Activated T-cell treated with anti-CD3 and anti-CD28 coated beads, Interleukin-2, amount 50 U/mL, for 72 hours (primary cell): ENCODE measurements around the gene SEMA4D. TPM values are rescaled to one million over a fixed set of nuclear protein-coding genes. Genes with fewer than 3 reads are reported as not detected.
A peak's percentile ranks its signal among the peaks of the same experiment; 100 is the strongest.
"Not testable (repeated sequence)": the region's sequence is repeated elsewhere in the genome, so short reads cannot be mapped to it uniquely, and the experiment has no call there.

Source experiments
- ATAC-seq, 2 donors: fragments of 150-1000 bp; cut with Tn5 transposase; replicated peaks in 1 of 2; 2 replicates each; pipeline ENCODE4 v1.10.0; 2021; ENCODE audit warnings: moderate library complexity in 2 of 2, mild to moderate bottlenecking in 1 of 2
- DNase-seq, 2 donors: peaks; one replicate each; pipeline ENCODE4 v3.0.0; 2021 to 2022; ENCODE audit warnings: mixed read lengths in 1 of 2
- H3K27ac Mint-ChIP-seq: one replicate; pipeline ENCODE4 v1.8.0; 2022; ENCODE audit warnings: mild to moderate bottlenecking, moderate library complexity, mixed read lengths
- H3K27me3 Mint-ChIP-seq: one replicate; pipeline ENCODE4 v1.8.0; 2022; ENCODE audit warnings: low read depth, mixed read lengths
- H3K36me3 Mint-ChIP-seq, 2 donors: one replicate each; pipeline ENCODE4 v1.8.0; 2022; ENCODE audit warnings: mixed read lengths in 2 of 2, mild to moderate bottlenecking in 1 of 2; ENCODE audit not compliant: insufficient read depth in 2 of 2
- H3K4me1 Mint-ChIP-seq: one replicate; pipeline ENCODE4 v1.8.0; 2022; ENCODE audit warnings: low read depth, mixed read lengths
- H3K4me3 Mint-ChIP-seq, 2 donors: one replicate each; pipeline ENCODE4 v1.8.0; 2022; ENCODE audit warnings: mild to moderate bottlenecking in 2 of 2, mixed read lengths in 2 of 2, moderate library complexity in 2 of 2
- H3K9me3 Mint-ChIP-seq, 2 donors: one replicate each; pipeline ENCODE4 v1.8.0; 2022; ENCODE audit warnings: mixed read lengths in 2 of 2
- total RNA-seq, 2 donors: library from RNA; stranded (reverse); gene quantifications; one replicate each; pipeline ENCODE4 v1.2.3, GENCODE V29; 2022

SEMA4D gene
- total RNA-seq, 2 donors from 2014 or later = 182 to 198 TPM

GRCh38 chr9:89377411-89377810 is 120.5 kb downstream of the SEMA4D start:
- Mint-ChIP-seq H3K27ac (peak overlapping the region; percentile 75), H3K36me3 (peaks cover 9 to 28% of the 10 kb centered on the region in 2 donors), H3K27me3 (no peaks in the 10 kb centered on the region), H3K9me3 (no peaks in the 10 kb centered on the region), H3K4me3 (no peak overlapping the region), H3K4me1 (peaks cover 53% of the 10 kb centered on the region)
- ATAC-seq (no peak), DNase-seq (no peak)

- no peaks in the 10 kb centered on the region for H3K9me3 Mint-ChIP-seq
- H3K27me3 Mint-ChIP-seq = no peaks in the 10 kb centered on the region
- no peak overlapping the region for H3K4me3 Mint-ChIP-seq
- H3K4me1 Mint-ChIP-seq = peaks cover 47% of the 10 kb centered on the region
- DNase-seq (no peak), ATAC-seq (no peak)
- peak overlapping the region; percentile 75 for H3K27ac Mint-ChIP-seq
- peaks cover 9 to 24% of the 10 kb centered on the region in 2 donors for H3K36me3 Mint-ChIP-seq
These were observed 121.1 kb downstream of the SEMA4D start for GRCh38 chr9:89376741-89377351.

GRCh38 chr9:89376286-89376685 is 121.6 kb downstream of the SEMA4D start:
- ATAC-seq = no peak
- H3K27me3 Mint-ChIP-seq = no peaks in the 10 kb centered on the region
- peaks cover 41% of the 10 kb centered on the region for H3K4me1 Mint-ChIP-seq
- peak overlapping the region; percentile 75 for H3K27ac Mint-ChIP-seq
- no peak overlapping the region for H3K4me3 Mint-ChIP-seq
- no peaks in the 10 kb centered on the region for H3K9me3 Mint-ChIP-seq
- peaks cover 9 to 22% of the 10 kb centered on the region in 2 donors for H3K36me3 Mint-ChIP-seq
- no peak for DNase-seq

- H3K4me1 Mint-ChIP-seq = peaks cover 33% of the 10 kb centered on the region
- H3K4me3 Mint-ChIP-seq = no peak overlapping the region
- no peaks in the 10 kb centered on the region for H3K27me3 Mint-ChIP-seq
- DNase-seq (peak in 1 of 2 donors; percentile 38), ATAC-seq (peak in 1 of 2 donors; percentile 50)
- peak overlapping the region; percentile 75 for H3K27ac Mint-ChIP-seq
- peaks cover 9 to 22% of the 10 kb centered on the region in 2 donors for H3K36me3 Mint-ChIP-seq
- H3K9me3 Mint-ChIP-seq = no peaks in the 10 kb centered on the region
These were observed 122.6 kb downstream of the SEMA4D start for GRCh38 chr9:89375191-89375760.

- no peaks in the 10 kb centered on the region for H3K9me3 Mint-ChIP-seq
- no peak for DNase-seq
- no peaks in the 10 kb centered on the region for H3K27me3 Mint-ChIP-seq
- H3K27ac Mint-ChIP-seq = peak overlapping the region; percentile 56
- H3K4me3 Mint-ChIP-seq = no peak overlapping the region
- peaks cover 7 to 18% of the 10 kb centered on the region in 2 donors for H3K36me3 Mint-ChIP-seq
- ATAC-seq = no peak
- peaks cover 22% of the 10 kb centered on the region for H3K4me1 Mint-ChIP-seq
These were observed 123.7 kb downstream of the SEMA4D start for GRCh38 chr9:89374176-89374575.

- peaks cover 3 to 6% of the 10 kb centered on the region in 2 donors for H3K36me3 Mint-ChIP-seq
- ATAC-seq = peak; percentile 10 to 11
- H3K9me3 Mint-ChIP-seq = no peaks in the 10 kb centered on the region
- peaks cover 16% of the 10 kb centered on the region for H3K4me1 Mint-ChIP-seq
- peak in 1 of 2 donors; percentile 17 for DNase-seq
- H3K4me3 Mint-ChIP-seq = no peak overlapping the region
- no peaks in the 10 kb centered on the region for H3K27me3 Mint-ChIP-seq
- H3K27ac Mint-ChIP-seq = peak overlapping the region; percentile 39
These were observed 124.9 kb downstream of the SEMA4D start for GRCh38 chr9:89372979-89373378.

- peak; percentile 20 to 45 for ATAC-seq
- Mint-ChIP-seq H3K27ac (peak overlapping the region; percentile 56), H3K4me3 (no peak overlapping the region), H3K4me1 (peaks cover 16% of the 10 kb centered on the region), H3K9me3 (no peaks in the 10 kb centered on the region), H3K27me3 (no peaks in the 10 kb centered on the region), H3K36me3 (peaks cover 2 to 6% of the 10 kb centered on the region in 2 donors)
- DNase-seq = peak; percentile 17 to 43
These were observed 125.6 kb downstream of the SEMA4D start for GRCh38 chr9:89372230-89372816.

GRCh38 chr9:89371791-89372190 is 126.1 kb downstream of the SEMA4D start:
- H3K27ac Mint-ChIP-seq, H3K27me3 Mint-ChIP-seq, H3K36me3 Mint-ChIP-seq, H3K4me3 Mint-ChIP-seq, ATAC-seq, H3K9me3 Mint-ChIP-seq, DNase-seq: not testable (repeated sequence)
- peaks cover 16% of the 10 kb centered on the region for H3K4me1 Mint-ChIP-seq

- Mint-ChIP-seq H3K4me3 (no peak overlapping the region), H3K27ac (no peak overlapping the region), H3K36me3 (no peaks in the 10 kb centered on the region), H3K4me1 (peaks cover 10% of the 10 kb centered on the region), H3K9me3 (no peaks in the 10 kb centered on the region), H3K27me3 (no peaks in the 10 kb centered on the region)
- peak in 1 of 2 donors; percentile 4 for ATAC-seq
- no peak for DNase-seq
These were observed 127.3 kb downstream of the SEMA4D start for GRCh38 chr9:89370593-89370992.

GRCh38 chr9:89368978-89369377 is 128.9 kb downstream of the SEMA4D start:
- Mint-ChIP-seq H3K36me3 (no peaks in the 10 kb centered on the region), H3K4me3 (no peak overlapping the region), H3K27ac (peak overlapping the region; percentile 61), H3K9me3 (no peaks in the 10 kb centered on the region), H3K4me1 (peaks cover 6% of the 10 kb centered on the region), H3K27me3 (no peaks in the 10 kb centered on the region)
- ATAC-seq (no peak), DNase-seq (no peak)

- Mint-ChIP-seq H3K36me3 (no peaks in the 10 kb centered on the region), H3K9me3 (no peaks in the 10 kb centered on the region), H3K4me3 (no peak overlapping the region), H3K27me3 (no peaks in the 10 kb centered on the region), H3K4me1 (peaks cover 6% of the 10 kb centered on the region), H3K27ac (peak overlapping the region; percentile 61)
- DNase-seq = no peak
- no peak for ATAC-seq
These were observed 129.4 kb downstream of the SEMA4D start for GRCh38 chr9:89368550-89368949.

- Mint-ChIP-seq H3K4me3 (no peak overlapping the region), H3K4me1 (no peaks in the 10 kb centered on the region), H3K27me3 (no peaks in the 10 kb centered on the region), H3K36me3 (no peaks in the 10 kb centered on the region), H3K27ac (peak overlapping the region; percentile 20), H3K9me3 (no peaks in the 10 kb centered on the region)
- DNase-seq = no peak
- ATAC-seq = no peak
These were observed 130.0 kb downstream of the SEMA4D start for GRCh38 chr9:89367726-89368437.

GRCh38 chr9:89367281-89367680 is 130.6 kb downstream of the SEMA4D start:
- no peak for ATAC-seq
- no peak overlapping the region for H3K4me3 Mint-ChIP-seq
- H3K36me3 Mint-ChIP-seq = no peaks in the 10 kb centered on the region
- DNase-seq = no peak
- no peaks in the 10 kb centered on the region for H3K4me1 Mint-ChIP-seq
- no peaks in the 10 kb centered on the region for H3K9me3 Mint-ChIP-seq
- H3K27ac Mint-ChIP-seq = no peak overlapping the region
- H3K27me3 Mint-ChIP-seq = no peaks in the 10 kb centered on the region
